ENCODE measurements around the gene GMEB1.
"Not testable (repeated sequence)": the region's sequence is repeated elsewhere in the genome, so short reads cannot be mapped to it uniquely, and the experiment has no call there.

The GMEB1 gene

DNA sequence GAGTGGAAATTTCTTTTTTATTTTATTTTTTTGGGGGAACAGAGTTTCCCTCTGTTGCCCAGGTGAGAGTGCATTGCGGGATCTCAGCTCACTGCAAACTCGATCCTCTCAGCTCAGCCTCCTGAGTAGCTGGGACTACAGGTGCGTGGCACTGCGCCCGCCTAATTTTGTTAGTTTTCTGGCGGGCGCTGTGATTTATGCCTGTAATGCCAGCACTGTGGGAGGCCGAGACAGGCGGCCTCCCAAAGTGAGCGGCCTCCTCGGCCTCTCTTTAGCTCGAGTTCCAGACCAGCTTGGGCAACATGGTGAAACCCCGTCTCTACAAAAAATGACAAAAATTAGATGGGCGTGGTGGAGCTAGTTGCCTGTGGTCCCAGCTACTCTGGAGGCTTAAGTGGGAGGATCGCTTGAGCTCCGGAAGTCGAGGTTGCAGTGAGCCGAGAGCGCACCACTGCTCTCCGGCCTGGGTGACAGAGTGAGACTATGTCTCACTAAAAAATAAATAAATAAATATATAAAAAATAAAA, 2.7 kb downstream of the GMEB1 start:
- DNase-seq (ENCODE audit: low read depth) = no peak

DNA sequence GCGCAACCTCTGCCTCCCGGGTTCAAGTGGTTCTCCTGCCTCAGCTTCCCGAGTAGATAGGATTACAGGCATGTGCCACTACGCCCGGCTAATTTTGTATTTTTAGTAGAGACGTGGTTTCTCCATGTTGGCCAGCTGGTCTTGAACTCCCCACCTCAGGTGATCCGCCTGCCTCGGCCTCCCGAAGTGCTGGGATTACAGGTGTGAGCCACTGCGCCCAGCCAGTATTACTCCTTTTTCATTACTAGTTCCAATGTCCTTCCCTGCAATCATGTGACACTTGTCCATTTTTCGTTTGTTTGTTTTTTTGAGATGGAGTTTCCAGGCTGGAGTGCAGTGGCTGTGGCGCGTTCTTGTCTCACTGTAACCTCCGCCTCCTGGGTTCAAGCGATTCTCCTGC, 4.4 kb downstream of the GMEB1 start:
- not testable (repeated sequence) for DNase-seq (ENCODE audit: low read depth)

DNA sequence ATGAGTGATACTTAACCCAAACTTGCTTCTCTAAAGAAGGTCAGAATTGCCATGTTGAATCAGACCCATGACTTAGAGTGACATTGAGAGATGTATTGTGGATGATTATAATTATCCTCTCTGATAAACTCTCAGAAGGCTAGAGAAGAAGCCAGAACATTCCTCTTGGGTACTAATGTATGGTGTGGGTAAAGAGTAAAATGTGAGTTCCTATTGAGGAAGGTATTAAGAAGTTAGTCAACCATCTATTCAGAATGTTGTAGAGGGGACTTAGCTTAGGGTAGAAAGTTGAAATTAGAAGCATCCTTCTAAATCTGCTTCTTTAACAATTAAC, 7.3 kb downstream of the GMEB1 start:
- no peak for DNase-seq (ENCODE audit: low read depth)

DNA sequence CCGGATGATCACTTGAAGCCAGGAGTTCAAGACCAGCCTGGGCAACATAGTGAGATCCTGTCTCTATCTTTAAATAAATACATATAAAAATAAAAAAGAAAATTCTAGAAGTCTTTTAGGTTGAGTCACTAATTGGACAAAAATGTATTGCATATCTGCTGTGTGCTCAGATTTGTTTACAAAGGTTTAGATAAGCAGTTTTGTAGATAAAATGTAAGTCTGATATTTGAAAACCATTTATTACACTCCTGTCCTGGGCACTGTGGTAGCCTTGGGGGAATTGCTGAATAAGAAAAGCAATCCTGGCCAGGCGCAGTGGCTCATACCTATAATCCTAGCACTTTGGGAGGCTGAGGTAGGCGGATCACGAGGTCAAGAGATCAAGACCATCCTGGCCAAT, 11.6 kb downstream of the GMEB1 start:
- DNase-seq (ENCODE audit: low read depth) = peak; percentile 51

DNA sequence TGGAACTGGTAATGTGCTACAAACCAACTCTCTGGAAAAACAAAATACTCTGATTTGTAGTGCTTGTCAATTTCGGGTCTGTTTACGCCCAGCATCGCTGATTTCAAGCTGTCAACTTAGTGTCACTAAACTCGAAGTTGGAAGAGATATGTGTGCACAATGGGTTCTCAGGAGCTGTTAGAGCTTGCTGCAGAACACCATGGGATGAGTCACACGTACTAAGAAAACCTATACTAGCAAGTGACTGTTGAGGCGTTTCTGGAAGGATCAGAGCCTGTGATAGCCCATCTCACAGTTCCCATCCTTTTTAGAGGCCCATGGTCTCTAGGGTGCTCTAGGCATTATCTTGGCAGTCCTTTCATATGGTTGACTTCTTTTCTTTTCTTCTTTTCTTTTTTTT, 14.3 kb downstream of the GMEB1 start:
- DNase-seq (ENCODE audit: low read depth) = peak; percentile 20

DNA sequence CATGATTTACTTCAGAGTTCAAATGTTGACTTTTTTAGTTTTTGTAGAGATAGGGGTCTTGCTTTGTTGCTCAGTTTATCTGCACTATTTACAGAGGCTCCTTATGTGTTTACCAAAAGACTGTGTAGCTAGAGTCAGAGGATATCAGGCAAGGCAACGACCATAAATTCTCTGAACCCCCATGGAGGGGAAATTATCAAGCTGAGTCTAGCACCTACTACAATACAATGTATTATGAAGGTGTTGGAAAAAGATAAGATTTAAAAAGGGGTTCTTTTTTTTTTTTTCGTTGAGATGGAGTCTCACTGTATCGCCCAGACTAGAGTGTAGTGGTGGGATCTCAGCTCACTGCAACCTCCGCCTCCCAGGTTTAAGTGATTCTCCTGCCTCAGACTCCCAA, 16.4 kb downstream of the GMEB1 start:
- no peak for DNase-seq (ENCODE audit: low read depth)

DNA sequence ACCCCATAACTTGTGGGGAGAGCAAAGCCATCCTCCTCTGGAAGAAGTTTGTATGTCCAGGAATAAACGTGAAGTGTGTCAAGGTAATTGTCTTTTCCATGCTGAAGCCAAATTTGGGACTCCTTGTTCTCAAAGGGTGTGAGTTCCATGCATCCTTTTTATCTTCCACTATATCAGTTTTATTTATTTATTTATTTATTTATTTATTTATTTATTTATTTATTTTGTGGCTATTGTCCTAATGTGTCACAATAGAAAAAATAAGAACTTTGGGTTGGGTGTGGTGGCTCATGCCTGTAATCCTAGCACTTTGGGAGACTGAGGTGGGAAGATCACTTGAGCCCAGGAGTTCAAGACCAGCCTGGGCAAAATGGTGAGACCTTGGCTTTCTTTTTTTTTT, 23.0 kb downstream of the GMEB1 start:
- not testable (repeated sequence) for DNase-seq (ENCODE audit: low read depth)

DNA sequence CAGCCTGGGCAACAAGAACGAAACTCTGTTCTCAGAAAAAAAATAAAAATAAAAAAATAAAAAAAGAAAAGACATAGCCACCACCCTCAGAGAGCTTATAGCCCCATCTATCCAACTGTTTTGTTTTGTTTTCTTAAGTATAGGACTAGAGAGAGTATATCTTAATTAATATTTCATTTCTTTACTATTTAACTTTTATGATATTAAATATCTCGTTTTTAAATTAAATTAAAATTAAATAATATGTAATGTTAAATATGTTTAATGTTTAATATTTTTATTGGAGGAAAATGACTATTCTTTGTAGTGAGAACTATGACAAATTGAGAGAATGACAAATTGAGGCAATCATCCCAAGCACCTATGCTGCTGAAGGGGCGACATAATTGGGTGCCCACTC, 35.0 kb downstream of the GMEB1 start:
- DNase-seq (ENCODE audit: low read depth) = no peak

DNA sequence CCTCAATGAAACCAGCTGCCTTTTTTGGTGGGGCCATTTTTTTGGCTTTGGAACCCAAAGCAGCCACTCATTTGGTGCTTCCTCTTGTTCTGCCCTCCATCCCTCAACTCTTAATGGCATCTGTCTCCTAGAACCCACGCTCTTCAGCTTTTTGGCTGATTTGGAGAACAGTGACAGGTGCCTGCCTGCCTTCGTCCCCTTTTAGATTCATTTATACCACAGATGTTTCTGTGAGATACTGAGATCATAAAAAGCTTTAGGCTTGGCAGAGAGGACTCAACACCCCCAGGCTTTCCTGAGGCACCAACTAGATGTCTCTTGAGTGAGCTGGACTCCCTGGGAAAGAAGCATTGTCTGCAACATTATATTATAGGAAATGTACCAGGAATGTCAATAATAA, 47.8 kb downstream of the GMEB1 start:
- no peak for DNase-seq (ENCODE audit: low read depth)

DNA sequence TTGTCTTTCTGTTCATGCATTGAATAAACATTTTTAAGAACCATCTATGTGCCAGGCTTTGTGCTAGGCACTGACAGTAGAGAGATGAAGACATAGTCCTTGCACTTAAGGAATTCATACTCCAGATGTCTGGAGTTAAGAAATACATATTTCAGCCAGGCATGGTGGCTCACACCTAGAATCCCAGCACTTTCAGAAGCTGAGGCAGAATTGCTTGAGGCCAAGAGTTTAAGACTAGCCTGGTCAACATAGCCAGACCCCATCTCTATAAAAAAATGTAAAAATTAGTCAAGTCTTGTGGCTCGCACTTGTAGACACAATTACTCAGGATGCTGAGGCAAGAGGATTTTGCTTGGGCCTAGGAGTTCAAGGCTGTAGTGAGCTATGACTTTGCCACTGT, 49.6 kb downstream of the GMEB1 start:
- peak; percentile 14 for DNase-seq (ENCODE audit: low read depth)

DNA sequence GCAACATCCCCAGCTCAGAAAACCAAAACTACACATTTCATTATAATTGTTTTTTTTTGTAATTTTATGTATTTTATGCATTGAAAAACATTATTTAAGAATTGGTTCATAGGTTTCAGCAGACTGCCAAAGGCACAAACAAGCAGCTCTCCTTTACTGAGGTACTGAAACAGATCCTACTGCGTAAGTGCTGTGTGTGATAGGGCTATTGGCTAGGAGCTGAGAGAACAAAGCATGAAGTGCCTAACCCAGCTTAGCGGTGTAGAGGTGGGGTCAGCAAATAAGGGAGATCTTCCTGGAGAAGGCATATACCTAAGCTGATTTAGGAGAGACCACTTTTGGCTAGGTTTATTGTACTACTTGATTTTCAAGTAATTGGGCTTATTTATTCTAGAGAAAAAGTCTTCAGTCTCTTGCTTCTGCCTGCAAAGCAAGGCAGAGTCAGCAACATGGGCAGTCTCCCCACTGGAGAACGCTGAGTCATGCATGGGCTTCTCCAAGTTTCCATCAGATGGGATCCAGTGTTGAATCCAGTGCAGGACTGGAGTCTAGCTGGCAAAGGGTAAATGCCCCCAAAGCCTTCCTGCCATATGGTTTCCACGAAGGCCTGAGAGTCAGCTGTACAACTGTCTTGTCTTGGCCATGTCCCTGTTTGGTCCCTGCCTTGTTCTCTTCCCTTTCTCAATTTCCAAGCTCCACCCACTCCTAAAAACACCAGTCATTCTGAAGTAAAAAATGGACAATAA, 50.2 kb downstream of the GMEB1 start:
- peak; percentile 64 for DNase-seq (ENCODE audit: low read depth)

DNA sequence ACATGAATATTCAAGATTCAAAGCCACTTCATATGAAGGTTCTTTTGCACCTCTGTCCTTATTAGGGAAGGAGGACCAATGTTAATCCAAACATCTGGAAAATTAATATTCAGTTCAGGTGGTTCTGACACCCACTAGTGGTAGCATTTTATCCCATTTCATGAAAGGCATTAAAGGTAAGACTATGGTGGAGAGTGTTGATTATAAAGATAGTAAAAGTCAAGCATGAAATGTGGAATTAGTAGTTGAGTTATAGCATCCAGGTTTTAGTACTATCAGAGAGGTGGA, 50.7 kb downstream of the GMEB1 start:
- no peak for DNase-seq (ENCODE audit: low read depth)

DNA sequence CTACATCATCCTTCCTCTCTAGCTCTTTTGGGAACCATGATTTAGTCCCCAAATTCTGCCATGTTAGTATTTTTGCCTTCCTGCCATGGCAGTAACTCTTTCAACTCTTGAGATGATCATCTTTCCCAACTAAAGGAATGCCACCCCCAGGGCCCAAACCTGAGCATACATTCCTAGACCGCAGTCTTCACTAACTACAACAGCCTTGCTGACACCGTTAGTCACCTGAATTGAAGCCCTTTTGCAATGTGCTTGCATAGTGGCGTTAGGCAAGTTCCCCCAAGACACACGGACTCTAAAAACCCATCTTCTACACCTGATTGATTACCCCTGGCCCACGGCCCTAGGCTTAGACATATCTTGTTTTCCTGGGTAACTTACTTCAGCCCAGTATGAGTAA, 51.8 kb downstream of the GMEB1 start:
- no peak for DNase-seq (ENCODE audit: low read depth)

DNA sequence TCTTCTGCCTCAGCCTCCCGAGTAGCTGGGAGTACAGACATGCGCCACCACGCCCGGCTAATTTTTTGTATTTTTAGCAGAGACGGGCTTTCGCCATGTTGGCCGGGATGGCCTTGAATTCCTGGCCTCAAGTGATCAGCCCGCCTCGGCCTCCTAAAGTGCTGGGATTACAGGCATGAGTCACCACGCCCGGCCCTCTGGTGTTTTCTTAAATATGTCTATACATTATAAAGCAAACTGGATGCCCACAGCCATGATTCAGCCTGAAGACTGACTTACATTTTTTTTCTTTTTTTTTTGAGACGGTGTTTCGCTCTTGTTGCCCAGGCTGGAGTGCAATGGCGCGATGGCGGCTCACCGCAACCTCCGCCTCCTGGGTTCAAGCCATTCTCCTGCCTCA, 53.3 kb downstream of the GMEB1 start:
- DNase-seq (ENCODE audit: low read depth) = peak; percentile 62

DNA sequence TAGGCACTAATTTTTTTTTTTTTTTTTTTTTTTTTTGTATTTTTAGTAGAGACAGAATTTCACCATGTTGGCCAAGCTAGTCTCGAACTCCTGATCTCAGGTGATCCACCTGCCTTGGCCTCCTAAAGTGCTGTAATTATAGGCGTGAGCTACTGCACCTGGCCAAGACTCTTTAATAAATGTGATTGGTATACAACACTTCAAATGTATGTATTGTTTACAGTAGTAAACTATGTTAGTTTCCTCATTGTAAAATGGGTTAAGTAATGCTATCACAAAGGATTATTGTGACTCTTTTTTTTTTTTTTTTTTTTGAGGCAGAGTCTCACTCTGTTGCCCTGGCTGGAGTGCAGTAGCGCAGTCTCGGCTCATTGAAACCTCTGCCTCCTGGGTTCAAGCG, 56.8 kb downstream of the GMEB1 start:
- not testable (repeated sequence) for DNase-seq (ENCODE audit: low read depth)

DNA sequence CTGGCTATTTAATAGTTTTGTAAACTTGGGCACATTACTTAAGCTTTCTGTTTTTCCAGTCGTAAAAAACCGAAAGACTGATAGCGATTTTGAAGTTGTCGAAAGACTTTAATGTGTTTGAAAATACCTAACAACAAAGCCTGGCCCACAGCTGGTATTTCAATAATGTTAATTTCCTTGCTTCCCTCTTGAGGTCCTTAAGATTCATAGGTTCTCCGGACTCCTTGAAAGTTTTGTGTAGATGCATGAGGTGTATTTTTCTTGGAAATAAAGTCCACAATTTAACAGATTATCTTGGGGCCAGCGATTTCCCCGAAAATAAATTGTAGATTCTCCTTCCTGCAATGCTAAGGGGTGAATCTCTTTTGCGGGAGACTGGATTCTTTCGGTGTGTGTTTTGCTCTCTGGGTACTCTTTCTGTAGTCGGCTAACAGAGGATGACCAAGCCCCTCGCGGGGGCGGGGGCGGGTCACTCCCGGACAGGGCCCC, 67.4 kb downstream of the GMEB1 start:
- DNase-seq (ENCODE audit: low read depth) = peak; percentile 17

DNA sequence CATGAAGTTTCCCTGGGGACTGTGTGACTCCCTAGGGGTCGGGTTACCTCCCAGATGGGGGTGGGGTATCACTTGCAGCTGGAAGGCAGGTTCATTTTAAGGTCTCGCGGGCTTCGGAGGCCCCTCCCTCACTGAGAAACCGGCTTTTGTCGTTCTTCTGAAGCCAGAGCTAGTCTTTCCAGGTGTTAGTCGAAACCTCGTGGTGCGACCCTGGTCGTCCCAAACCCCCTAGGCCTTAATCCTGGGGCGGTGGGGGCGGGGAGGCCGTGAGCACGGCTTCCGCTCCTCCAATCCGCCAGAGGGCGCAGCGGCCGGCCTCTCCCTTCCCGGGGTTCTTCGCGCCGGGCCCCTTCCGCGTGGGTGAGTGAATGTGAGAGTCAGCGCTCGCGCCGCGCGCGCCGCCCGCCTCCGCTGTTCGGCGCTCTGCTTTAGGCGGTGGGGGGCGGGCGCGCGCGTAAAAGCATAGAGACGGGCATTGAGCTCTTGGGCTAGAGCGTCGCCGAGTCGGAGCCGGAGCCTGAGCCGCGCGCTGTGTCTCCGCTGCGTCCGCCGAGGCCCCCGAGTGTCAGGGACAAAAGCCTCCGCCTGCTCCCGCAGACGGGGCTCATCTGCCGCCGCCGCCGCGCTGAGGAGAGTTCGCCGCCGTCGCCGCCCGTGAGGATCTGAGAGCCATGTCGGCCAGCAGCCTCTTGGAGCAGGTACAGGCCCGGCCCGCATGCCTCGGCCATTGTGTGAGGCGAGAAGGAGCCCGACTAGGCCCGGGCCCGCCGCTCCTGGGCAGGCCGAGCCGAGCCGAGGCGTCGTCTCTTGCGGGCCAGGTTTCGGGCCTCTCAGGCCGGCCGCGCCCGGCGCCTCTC, 68.1 kb downstream of the GMEB1 start, which contains the start of gene YTHDF2:
YTHDF2 (plus strand) TSS at position 491 of the 857 bp plus-strand sequence; CDS start at position 672, 181 bp downstream.
- DNase-seq (ENCODE audit: low read depth) = peak; percentile 93

DNA sequence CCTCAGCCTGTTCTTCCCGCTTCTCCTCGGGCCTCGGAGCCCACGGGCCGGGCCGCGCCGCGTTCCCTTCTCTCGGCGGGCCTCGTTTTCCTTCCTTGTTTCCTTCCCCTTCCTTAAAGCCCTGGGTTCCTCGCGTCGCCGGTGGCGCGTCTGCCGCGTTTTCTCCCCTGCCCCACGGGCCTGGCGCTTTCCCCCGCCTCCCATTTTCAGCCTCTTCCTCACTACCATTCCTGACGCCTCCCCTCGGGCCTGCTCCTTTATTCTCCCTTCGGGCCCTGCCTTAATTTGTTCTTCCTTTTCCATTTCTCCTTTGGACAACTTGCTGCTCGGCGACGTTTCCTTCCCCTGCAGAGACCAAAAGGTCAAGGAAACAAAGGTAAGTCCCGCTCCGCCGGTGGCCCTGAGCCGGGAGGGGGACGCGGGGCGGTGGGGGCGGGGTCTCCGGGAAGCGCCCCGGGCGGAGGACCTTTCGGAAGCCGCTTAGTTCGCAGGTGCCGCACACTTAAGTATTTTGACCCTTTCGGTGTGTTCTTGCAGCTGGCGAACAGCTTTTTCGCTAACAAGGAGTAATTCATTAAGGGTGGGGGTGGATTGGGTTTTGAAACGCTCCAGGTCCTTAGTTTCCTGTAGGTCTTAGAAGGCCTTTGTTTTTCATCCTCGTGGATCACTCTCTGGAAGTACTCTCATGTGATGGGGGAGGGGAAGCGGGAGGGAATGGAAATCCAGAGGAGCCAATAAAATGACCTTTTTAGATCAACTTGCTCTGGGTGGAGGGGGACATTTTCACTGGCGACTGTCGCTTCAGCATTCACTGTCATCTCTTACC, 68.9 kb downstream of the GMEB1 start:
- peak; percentile 56 for DNase-seq (ENCODE audit: low read depth)

DNA sequence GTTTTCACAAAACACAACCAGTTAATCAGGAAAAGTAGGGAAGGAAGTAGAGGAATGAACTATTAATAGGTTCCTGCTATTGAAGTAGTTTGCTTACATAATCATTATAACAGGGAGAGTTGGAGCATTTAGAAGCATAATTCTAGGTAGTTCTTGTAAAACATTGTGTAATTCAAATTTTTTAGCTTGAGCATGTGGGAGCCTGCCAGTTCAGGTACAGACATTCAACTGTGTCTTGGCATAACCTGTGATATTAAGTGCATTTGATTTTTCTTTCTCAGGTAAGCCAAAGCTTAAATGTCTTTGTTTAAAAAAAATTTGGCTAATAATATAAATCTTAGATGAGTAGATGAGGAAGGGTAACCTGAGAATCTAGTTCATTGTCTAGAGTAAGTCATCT, 71.5 kb downstream of the GMEB1 start:
- DNase-seq (ENCODE audit: low read depth) = no peak

DNA sequence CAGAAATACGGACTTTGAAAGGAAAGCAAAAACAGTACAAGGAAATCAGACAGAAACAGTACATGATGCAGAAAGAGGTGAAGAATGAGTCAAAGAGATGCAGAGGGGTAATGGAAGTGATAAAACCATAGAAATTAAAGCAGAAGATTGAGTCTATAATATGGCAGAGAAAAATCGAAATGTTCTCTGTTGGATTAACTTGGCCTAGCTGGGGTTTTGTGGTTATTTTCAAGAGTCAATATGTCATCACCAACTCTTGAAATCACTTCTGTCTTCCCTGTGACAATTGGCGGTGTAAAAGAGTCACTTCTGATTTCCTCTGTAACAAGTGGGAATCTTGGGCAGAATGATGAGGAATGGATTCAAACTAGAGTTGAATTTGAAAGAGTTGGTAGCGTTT, 75.6 kb downstream of the GMEB1 start:
- no peak for DNase-seq (ENCODE audit: low read depth)

DNA sequence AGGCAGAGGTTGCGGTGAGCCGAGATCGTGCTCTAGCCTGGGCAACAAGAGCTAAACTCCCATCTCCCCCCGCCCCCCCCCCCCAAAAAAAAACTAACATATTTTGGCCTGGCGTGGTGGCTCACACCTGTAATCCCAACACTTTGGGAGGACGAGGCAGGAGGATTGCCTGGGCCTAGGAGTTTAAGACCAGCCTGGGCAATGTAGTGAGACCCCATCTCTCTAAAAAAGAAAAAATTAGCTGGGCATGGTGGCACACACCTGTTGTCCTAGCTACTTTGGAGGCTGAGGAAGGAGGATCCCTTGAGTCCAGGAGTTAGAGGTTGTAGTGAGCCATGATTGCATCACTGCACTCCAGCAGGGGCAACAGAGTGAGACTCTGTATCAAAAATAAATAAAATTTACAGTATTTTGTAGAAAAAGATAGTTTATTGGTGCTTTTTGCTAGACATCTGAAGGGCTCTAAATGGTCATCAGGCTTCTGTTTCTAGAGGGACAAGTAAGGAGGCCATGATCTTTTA, 77.1 kb downstream of the GMEB1 start:
- no peak for DNase-seq (ENCODE audit: low read depth)

DNA sequence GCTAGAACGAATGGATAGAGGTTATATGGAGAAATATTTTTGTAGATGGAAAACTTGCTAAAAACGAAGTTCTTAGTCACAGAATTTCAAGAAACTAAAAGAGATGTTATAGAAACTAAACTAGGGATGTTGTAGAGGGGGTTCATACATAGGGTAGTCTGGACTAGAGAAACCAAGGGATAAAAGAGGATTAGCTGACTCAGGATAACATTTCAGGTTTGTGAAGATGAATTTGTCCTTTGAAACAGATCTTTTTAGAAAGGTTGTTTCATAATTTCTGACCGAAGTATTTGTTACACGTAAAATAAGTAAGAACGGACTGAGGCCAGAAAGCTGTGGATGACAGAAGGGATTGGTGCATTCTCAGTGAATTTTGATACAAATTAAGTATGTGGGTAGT, 81.7 kb downstream of the GMEB1 start:
- DNase-seq (ENCODE audit: low read depth) = peak; percentile 77

Measured in amniotic epithelial cell (primary cell).